Mucosa of descending colon (tissue), 3 donors: Measurements from ENCODE around the gene MINDY2. TPM values are rescaled to one million over a fixed set of nuclear protein-coding genes. Genes with fewer than 3 reads are reported as not detected.

Experiments
- ATAC-seq: fragments of 200-7000 bp; cut with Tn5 transposase; one replicate; pipeline ENCODE4 v1.9.1; 2020; ENCODE audit warnings: mild to moderate bottlenecking, moderate library complexity
- DNase-seq, 3 donors: peaks; one replicate each; pipeline ENCODE4 v3.0.0-alpha.2; 2020
- H3K36me3 ChIP-seq: fragments of 200-600 bp; one replicate; pipeline ENCODE4 v1.8.0; 2021; ENCODE audit warnings: low read depth, mild to moderate bottlenecking
- H3K4me1 ChIP-seq: fragments of 200-600 bp; one replicate; pipeline ENCODE4 v1.8.0; 2021; ENCODE audit warnings: low read depth, mild to moderate bottlenecking
- H3K4me3 ChIP-seq: fragments of 200-600 bp; one replicate; pipeline ENCODE4 v1.8.0; 2021; ENCODE audit warnings: mild to moderate bottlenecking
- H3K9me3 ChIP-seq: fragments of 200-600 bp; one replicate; pipeline ENCODE4 v1.8.0; 2021; ENCODE audit warnings: mild to moderate bottlenecking
- intact Hi-C, 2 donors: fragments of 100-400 bp; cut with DNase I in 1 of 2; cut with micrococcal nuclease in 1 of 2; formaldehyde crosslinking; loops; one replicate each; pipeline versions ENCODE4 v1.11.0 to v1.11.1; 2022; cut with DNase I, micrococcal nuclease
- total RNA-seq, 3 donors: library from RNA; stranded (reverse); fragmentation: NEBNext Ultra II Directional in 2 of 3; extraction: Animal tissue kit (Norgen Biotek cat#: 25700) in 2 of 3; gene quantifications; one replicate each; pipeline versions ENCODE4 v1.2.1 to v1.2.4, GENCODE V29; 2021 to 2023
- TF ChIP-seq, protein P1 (sequence below): fragments of 200-600 bp; IDR thresholded peaks from one replicate; pipeline ENCODE4 v1.8.0; 2022; ENCODE audit warnings: antibody characterized with exemption, mild to moderate bottlenecking
- donor health status: DM: no; HTN: no; CAD: no; lungs with moderate emphysema.
- donor health status: DM: no; HTN: no; CAD: no.
- donor health status: DM: no; HTN: yes; CAD: no.

MINDY2 gene
- total RNA-seq, 3 donors from 2014 or later, result 12.0 to 24.2 (median 13.3) TPM

DNA sequence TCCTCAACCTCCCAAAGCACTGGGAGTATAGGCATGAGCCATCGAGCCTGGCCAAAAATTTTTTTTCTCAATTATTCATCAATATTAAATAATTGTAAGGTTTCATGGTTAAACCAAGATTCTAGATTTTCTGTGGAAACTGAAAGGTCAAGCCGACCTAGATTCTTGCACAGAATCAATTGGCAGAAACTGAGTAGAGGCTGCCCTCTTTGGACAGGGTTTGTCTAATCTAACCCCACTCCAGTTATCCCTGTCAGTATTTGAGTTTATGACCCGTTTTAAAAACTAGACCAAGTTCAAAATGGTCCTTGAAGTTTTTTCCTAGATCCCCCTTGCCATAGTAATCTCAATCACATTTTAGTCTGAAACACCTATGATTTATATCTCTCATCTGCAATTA lies 13.0 kb upstream of the MINDY2 start:
- no peak for ATAC-seq
- no peak for DNase-seq
- no peaks in the 10 kb centered on the region for H3K9me3 ChIP-seq
- no peaks in the 10 kb centered on the region for H3K36me3 ChIP-seq
- H3K4me3 ChIP-seq, result no peak overlapping the region
- no peaks in the 10 kb centered on the region for H3K4me1 ChIP-seq
- intact Hi-C loops, result loop anchor here in 1 of 2 donors (5.0 kb wide), 1 partner anchor 491 kb away; no protein-coding TSS in a partner anchor
- TF ChIP-seq, protein P1, sequence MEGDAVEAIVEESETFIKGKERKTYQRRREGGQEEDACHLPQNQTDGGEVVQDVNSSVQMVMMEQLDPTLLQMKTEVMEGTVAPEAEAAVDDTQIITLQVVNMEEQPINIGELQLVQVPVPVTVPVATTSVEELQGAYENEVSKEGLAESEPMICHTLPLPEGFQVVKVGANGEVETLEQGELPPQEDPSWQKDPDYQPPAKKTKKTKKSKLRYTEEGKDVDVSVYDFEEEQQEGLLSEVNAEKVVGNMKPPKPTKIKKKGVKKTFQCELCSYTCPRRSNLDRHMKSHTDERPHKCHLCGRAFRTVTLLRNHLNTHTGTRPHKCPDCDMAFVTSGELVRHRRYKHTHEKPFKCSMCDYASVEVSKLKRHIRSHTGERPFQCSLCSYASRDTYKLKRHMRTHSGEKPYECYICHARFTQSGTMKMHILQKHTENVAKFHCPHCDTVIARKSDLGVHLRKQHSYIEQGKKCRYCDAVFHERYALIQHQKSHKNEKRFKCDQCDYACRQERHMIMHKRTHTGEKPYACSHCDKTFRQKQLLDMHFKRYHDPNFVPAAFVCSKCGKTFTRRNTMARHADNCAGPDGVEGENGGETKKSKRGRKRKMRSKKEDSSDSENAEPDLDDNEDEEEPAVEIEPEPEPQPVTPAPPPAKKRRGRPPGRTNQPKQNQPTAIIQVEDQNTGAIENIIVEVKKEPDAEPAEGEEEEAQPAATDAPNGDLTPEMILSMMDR, result peak; percentile 5

DNA sequence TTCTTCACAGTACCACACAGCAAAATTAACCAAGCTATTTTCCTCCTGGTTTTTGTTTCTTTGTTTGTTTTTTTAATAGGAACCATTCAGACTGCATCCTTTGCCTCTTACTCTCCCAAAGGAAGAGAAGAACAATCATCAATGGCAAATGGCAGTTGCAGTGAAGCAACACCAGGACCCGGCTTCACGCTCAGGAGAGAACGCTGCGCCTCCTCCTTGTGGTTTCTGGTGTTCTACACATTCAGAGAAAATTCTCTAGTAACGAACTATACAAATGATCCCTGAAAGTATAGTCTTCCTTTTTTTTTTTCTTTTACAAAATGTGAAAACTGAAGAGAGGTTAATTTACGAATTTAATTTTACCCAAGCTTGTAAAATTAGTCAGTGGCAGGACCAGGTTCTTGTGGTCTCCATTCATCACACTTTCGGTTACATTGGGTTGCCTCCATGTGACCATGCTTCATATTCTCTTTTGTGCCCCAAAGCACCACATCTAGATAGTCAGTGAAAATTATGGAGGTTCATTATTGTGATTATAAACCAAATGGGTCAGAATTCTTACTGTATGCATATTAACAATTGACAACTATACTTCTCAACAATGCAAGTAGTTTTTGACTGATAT lies 10.6 kb upstream of the MINDY2 start:
- intact Hi-C loops, result no loop called here
- no peak for DNase-seq
- TF ChIP-seq, protein P1, result no peak
- Histone ChIP-seq H3K36me3 (no peaks in the 10 kb centered on the region), H3K4me3 (no peak overlapping the region), H3K9me3 (peaks cover 6% of the 10 kb centered on the region), H3K4me1 (no peaks in the 10 kb centered on the region)
- no peak for ATAC-seq

DNA sequence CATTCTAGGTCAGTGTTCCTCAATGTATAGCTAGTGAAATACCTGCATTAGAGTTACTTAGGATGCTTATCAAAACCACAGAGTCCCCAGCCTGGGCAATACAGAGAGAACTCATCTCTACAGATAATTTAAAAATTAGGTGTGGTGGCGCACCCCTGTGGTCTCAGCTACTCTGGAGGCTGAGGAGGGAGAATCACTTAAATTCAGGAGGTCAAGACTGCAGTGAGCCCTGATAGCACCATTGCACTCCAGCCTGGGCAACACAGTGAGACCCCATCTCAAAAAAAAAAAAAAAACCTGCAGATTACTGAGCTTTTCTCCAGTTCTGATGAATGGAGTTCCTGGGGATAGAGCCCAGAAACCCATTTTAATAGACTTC lies 10.1 kb upstream of the MINDY2 start:
- TF ChIP-seq, protein P1, result no peak
- no peak for DNase-seq
- H3K36me3 ChIP-seq, result no peaks in the 10 kb centered on the region
- H3K4me1 ChIP-seq, result no peaks in the 10 kb centered on the region
- peaks cover 6% of the 10 kb centered on the region for H3K9me3 ChIP-seq
- no peak overlapping the region for H3K4me3 ChIP-seq
- ATAC-seq, result no peak
- intact Hi-C loops, result no loop called here

DNA sequence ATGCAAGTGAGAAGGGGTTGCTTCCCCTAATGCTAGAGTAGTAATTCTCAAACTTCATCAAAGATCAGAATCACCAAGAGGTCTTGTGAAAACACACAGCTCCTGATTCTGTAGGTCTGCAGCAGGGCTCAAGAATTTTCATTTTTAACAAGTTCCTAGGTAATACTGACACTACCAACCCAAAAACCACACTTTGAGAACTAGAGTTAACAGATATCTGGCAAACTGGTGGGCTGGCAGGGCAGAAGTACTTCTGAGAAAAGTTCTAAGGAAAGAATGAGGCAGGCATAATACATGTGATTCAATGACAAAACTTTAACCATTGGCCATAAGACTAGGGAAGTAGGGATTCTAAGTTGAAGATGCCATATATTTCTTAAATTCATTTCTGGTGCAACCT lies 8.8 kb upstream of the MINDY2 start:
- H3K4me1 ChIP-seq, result no peaks in the 10 kb centered on the region
- no peaks in the 10 kb centered on the region for H3K36me3 ChIP-seq
- ATAC-seq, result no peak
- intact Hi-C loops, result no loop called here
- TF ChIP-seq, protein P1, result no peak
- no peak for DNase-seq
- no peak overlapping the region for H3K4me3 ChIP-seq
- H3K9me3 ChIP-seq, result peaks cover 6% of the 10 kb centered on the region

DNA sequence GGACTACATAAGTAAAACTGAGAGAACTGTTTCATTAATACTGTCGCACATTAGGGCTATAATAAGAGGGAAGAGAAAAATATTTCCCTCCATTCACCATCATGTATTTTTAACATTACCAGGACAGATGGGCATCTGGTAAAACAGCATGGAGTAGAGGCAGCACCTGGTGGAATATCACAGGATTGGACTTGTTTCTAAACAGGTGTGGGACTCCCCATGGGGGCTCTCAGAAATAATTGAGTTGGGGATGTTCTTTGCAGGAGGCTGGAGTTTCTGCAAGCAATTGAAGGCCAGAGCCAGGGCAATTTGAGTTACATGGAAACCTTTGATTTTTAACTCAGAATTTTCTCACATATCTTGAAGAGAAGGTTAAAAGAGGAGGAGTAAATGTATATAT lies 8.4 kb upstream of the MINDY2 start:
- no peak for ATAC-seq
- intact Hi-C loops, result no loop called here
- TF ChIP-seq, protein P1, result no peak
- peaks cover 6% of the 10 kb centered on the region for H3K9me3 ChIP-seq
- H3K4me1 ChIP-seq, result no peaks in the 10 kb centered on the region
- no peak overlapping the region for H3K4me3 ChIP-seq
- no peak for DNase-seq
- H3K36me3 ChIP-seq, result no peaks in the 10 kb centered on the region

DNA sequence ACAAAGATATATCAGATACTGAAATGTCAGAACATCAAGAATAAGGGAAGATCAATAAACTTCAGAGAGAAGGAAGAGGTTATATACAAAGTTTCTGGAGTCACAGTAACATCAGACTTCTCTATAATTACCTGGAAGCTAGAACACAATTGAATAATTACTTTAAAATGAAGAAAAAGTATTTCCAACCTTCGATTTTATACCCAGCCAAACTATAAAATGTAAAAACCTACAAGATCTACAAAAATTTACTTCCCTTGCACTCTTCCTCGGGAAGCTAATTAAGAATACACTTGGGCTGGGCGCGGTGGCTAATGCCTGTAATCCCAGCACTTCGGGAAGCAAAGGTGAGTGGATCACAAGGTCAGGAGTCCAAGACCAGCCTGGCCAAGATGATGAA lies 6.6 kb upstream of the MINDY2 start:
- no peak overlapping the region for H3K4me3 ChIP-seq
- TF ChIP-seq, protein P1, result no peak
- ATAC-seq (no peak), DNase-seq (no peak)
- intact Hi-C loops, result no loop called here
- H3K9me3 ChIP-seq, result peaks cover 6% of the 10 kb centered on the region
- H3K36me3 ChIP-seq, result no peaks in the 10 kb centered on the region
- H3K4me1 ChIP-seq, result no peaks in the 10 kb centered on the region
